ENCODE data around the gene LCNL1.
A peak's percentile ranks its signal among the peaks of the same experiment; 100 is the strongest.

The LCNL1 gene

DNA sequence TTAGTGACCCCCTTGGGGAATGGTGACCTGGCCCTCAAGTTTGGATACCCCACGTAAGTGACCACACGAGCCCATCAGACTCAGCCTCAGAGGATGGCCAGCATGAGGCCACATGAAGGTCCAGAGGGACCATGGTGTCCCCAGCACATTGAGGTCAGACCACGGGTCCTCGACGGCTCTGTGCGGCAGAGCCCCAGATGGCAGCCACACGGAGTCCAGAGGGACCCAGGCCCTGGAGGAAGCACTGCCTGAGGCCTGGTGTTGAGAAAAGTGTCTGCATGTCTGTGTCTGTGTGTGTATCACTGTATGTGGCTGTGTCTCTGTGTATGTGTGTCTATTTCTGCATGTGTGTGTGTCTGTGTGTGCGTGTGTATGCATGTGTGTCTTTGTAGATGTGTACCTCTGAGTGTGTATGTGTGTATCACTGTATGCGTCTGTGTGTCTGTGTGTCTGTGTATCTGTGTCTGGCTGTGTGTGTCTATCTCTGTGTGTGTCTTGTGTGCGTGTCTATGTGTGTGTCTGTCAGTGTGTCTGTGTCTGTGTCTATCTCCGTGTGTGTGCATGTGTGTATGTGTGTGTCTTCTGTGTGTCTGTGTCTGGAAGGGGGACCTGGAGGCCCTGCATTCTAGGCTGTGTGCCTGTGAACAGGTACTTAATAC is 992 bp downstream of the LCNL1 start:
- H3K27me3 ChIP-seq (ENCODE audit: control insufficient read depth in 1 of 2, insufficient read depth in 2 of 2, low read length in 2 of 2) = peaks cover 18% of the 10 kb centered on the region in 2 donors
- H3K4me1 ChIP-seq (ENCODE audit: control insufficient read depth in 1 of 2, insufficient read depth in 2 of 2, low read length in 2 of 2) = no peaks in the 10 kb centered on the region
- no peaks in the 10 kb centered on the region for H3K36me3 ChIP-seq (ENCODE audit: control insufficient read depth in 1 of 2, insufficient read depth in 2 of 2, low read length in 2 of 2)
- no peak overlapping the region for H3K4me3 ChIP-seq (ENCODE audit: low read depth in 1 of 2, low read length in 2 of 2)
- no peak overlapping the region for H3K9ac ChIP-seq (ENCODE audit: low read depth in 1 of 2, low read length in 2 of 2)
- H3K9me3 ChIP-seq (ENCODE audit: control insufficient read depth in 1 of 2, low read length in 2 of 2) = no peaks in the 10 kb centered on the region
- H3K27ac ChIP-seq (ENCODE audit: low read depth, low read length) = no peak overlapping the region

DNA sequence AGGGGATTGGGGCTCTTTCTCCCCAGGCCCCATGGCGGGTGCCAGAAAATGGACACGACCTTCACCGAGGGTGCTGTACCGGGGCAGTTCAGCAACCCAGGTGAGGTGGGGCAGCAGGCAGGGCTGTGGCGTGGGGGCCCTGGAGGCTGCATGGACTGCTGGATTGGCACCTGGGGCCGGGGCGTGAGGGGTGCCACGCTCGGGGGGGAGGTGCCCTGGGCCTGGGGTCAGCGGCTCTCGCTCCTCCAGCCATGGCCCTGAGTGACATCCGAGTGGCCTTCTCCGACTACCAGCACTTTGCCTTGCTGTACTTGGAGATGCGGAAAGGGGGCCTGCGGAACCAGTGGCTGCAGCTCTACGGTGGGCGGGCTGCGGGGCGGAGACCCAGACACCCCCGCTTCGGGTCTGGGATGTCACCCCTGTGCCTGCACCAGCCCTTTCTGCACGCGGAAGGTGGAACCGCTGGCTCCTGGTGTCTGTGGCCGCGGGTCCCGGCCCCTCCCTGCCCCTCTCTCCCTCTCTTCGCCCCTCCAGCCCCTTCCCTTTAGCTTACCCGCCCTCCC is 1.8 kb downstream of the LCNL1 start:
- H3K9me3 ChIP-seq (ENCODE audit: control insufficient read depth in 1 of 2, low read length in 2 of 2) = no peaks in the 10 kb centered on the region
- H3K9ac ChIP-seq (ENCODE audit: low read depth in 1 of 2, low read length in 2 of 2) = no peak overlapping the region
- H3K4me1 ChIP-seq (ENCODE audit: control insufficient read depth in 1 of 2, insufficient read depth in 2 of 2, low read length in 2 of 2) = no peaks in the 10 kb centered on the region
- H3K27me3 ChIP-seq (ENCODE audit: control insufficient read depth in 1 of 2, insufficient read depth in 2 of 2, low read length in 2 of 2) = peaks cover 18% of the 10 kb centered on the region in 2 donors
- no peak overlapping the region for H3K27ac ChIP-seq (ENCODE audit: low read depth, low read length)
- no peaks in the 10 kb centered on the region for H3K36me3 ChIP-seq (ENCODE audit: control insufficient read depth in 1 of 2, insufficient read depth in 2 of 2, low read length in 2 of 2)
- H3K4me3 ChIP-seq (ENCODE audit: low read depth in 1 of 2, low read length in 2 of 2) = no peak overlapping the region

DNA sequence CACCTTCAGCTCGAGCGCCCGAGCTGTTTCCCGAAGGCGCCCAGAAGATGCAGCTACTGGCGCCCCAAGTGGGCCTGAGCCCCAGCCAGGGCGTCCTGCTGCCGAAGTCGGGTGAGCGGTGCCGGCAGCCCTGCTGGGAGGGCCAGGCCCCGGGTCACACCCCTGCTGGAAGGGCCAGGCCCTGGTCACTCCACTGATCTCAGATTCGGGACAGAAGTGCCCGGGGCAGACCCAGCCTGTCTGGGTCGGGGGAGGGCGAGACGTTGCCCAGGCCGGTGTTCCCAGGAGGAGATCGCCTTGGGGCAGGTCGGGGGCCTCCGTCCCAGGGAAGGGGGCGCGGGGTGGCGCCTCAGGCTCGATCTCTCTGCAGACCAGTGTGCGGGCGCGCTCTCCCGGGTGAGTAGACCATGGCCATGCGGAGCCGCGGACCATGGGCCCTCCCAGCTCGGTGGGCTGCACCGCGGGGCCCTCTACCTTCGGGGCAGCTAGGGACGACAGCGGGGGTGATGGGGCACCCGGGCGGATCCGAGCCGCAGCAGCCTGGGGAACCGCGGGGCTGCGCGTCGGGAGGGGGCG is 2.3 kb downstream of the LCNL1 start:
- Histone ChIP-seq H3K4me1 (ENCODE audit: control insufficient read depth in 1 of 2, insufficient read depth in 2 of 2, low read length in 2 of 2) (no peaks in the 10 kb centered on the region), H3K9ac (ENCODE audit: low read depth in 1 of 2, low read length in 2 of 2) (no peak overlapping the region), H3K4me3 (ENCODE audit: low read depth in 1 of 2, low read length in 2 of 2) (no peak overlapping the region), H3K27me3 (ENCODE audit: control insufficient read depth in 1 of 2, insufficient read depth in 2 of 2, low read length in 2 of 2) (peaks cover 18% of the 10 kb centered on the region in 2 donors), H3K36me3 (ENCODE audit: control insufficient read depth in 1 of 2, insufficient read depth in 2 of 2, low read length in 2 of 2) (no peaks in the 10 kb centered on the region), H3K9me3 (ENCODE audit: control insufficient read depth in 1 of 2, low read length in 2 of 2) (no peaks in the 10 kb centered on the region), H3K27ac (ENCODE audit: low read depth, low read length) (no peak overlapping the region)

- H3K27me3 ChIP-seq (ENCODE audit: control insufficient read depth in 1 of 2, insufficient read depth in 2 of 2, low read length in 2 of 2) = peaks cover 18% of the 10 kb centered on the region in 2 donors
Measured at GRCh38 chr9:136985853-136986252, 3.1 kb downstream of the LCNL1 start.

GRCh38 chr9:136988872-136989271 is 6.1 kb downstream of the LCNL1 start:
- Histone ChIP-seq H3K36me3 (ENCODE audit: control insufficient read depth in 1 of 2, insufficient read depth in 2 of 2, low read length in 2 of 2) (peaks cover 0 to under 1% of the 10 kb centered on the region in 2 donors), H3K9me3 (ENCODE audit: control insufficient read depth in 1 of 2, low read length in 2 of 2) (no peaks in the 10 kb centered on the region), H3K4me3 (ENCODE audit: low read depth in 1 of 2, low read length in 2 of 2) (no peak overlapping the region), H3K4me1 (ENCODE audit: control insufficient read depth in 1 of 2, insufficient read depth in 2 of 2, low read length in 2 of 2) (peaks cover 10 to 14% of the 10 kb centered on the region in 2 donors), H3K9ac (ENCODE audit: low read depth in 1 of 2, low read length in 2 of 2) (no peak overlapping the region), H3K27ac (ENCODE audit: low read depth, low read length) (no peak overlapping the region), H3K27me3 (ENCODE audit: control insufficient read depth in 1 of 2, insufficient read depth in 2 of 2, low read length in 2 of 2) (peaks cover 12 to 14% of the 10 kb centered on the region in 2 donors)

More at GRCh38 chr9:136985853-136986252, 3.1 kb downstream of the LCNL1 start:
- Histone ChIP-seq H3K27ac (ENCODE audit: low read depth, low read length) (no peak overlapping the region), H3K9me3 (ENCODE audit: control insufficient read depth in 1 of 2, low read length in 2 of 2) (no peaks in the 10 kb centered on the region), H3K4me3 (ENCODE audit: low read depth in 1 of 2, low read length in 2 of 2) (no peak overlapping the region), H3K4me1 (ENCODE audit: control insufficient read depth in 1 of 2, insufficient read depth in 2 of 2, low read length in 2 of 2) (no peaks in the 10 kb centered on the region), H3K36me3 (ENCODE audit: control insufficient read depth in 1 of 2, insufficient read depth in 2 of 2, low read length in 2 of 2) (no peaks in the 10 kb centered on the region), H3K9ac (ENCODE audit: low read depth in 1 of 2, low read length in 2 of 2) (no peak overlapping the region)

GRCh38 chr9:136990242-136990911 is 7.6 kb downstream of the LCNL1 start:
- H3K9ac ChIP-seq (ENCODE audit: low read depth in 1 of 2, low read length in 2 of 2) = no peak overlapping the region
- H3K27me3 ChIP-seq (ENCODE audit: control insufficient read depth in 1 of 2, insufficient read depth in 2 of 2, low read length in 2 of 2) = no peaks in the 10 kb centered on the region
- H3K4me3 ChIP-seq (ENCODE audit: low read depth in 1 of 2, low read length in 2 of 2) = no peak overlapping the region
- no peaks in the 10 kb centered on the region for H3K9me3 ChIP-seq (ENCODE audit: control insufficient read depth in 1 of 2, low read length in 2 of 2)
- H3K36me3 ChIP-seq (ENCODE audit: control insufficient read depth in 1 of 2, insufficient read depth in 2 of 2, low read length in 2 of 2) = peaks cover 0 to 3% of the 10 kb centered on the region in 2 donors
- H3K4me1 ChIP-seq (ENCODE audit: control insufficient read depth in 1 of 2, insufficient read depth in 2 of 2, low read length in 2 of 2) = peaks cover 17 to 25% of the 10 kb centered on the region in 2 donors
- H3K27ac ChIP-seq (ENCODE audit: low read depth, low read length) = no peak overlapping the region

GRCh38 chr9:136991993-136992818 is 9.4 kb downstream of the LCNL1 start, which contains the start of gene PAXX:
Gene PAXX, plus strand, starts transcription at chr9:136992422. Its CDS starts 22 bp downstream, at chr9:136992444.
- H3K27me3 ChIP-seq (ENCODE audit: control insufficient read depth in 1 of 2, insufficient read depth in 2 of 2, low read length in 2 of 2) = peaks cover 0 to 7% of the 10 kb centered on the region in 2 donors
- H3K9me3 ChIP-seq (ENCODE audit: control insufficient read depth in 1 of 2, low read length in 2 of 2) = no peaks in the 10 kb centered on the region
- H3K36me3 ChIP-seq (ENCODE audit: control insufficient read depth in 1 of 2, insufficient read depth in 2 of 2, low read length in 2 of 2) = peaks cover 0 to 3% of the 10 kb centered on the region in 2 donors
- peak within 1 kb of the TSS; percentile 83 to 87 for H3K4me3 ChIP-seq (ENCODE audit: low read depth in 1 of 2, low read length in 2 of 2)
- peaks cover 32 to 42% of the 10 kb centered on the region in 2 donors for H3K4me1 ChIP-seq (ENCODE audit: control insufficient read depth in 1 of 2, insufficient read depth in 2 of 2, low read length in 2 of 2)
- peak within 1 kb of the TSS; percentile 85 for H3K27ac ChIP-seq (ENCODE audit: low read depth, low read length)
- peak within 1 kb of the TSS; percentile 73 for H3K9ac ChIP-seq (ENCODE audit: low read depth in 1 of 2, low read length in 2 of 2)

DNA sequence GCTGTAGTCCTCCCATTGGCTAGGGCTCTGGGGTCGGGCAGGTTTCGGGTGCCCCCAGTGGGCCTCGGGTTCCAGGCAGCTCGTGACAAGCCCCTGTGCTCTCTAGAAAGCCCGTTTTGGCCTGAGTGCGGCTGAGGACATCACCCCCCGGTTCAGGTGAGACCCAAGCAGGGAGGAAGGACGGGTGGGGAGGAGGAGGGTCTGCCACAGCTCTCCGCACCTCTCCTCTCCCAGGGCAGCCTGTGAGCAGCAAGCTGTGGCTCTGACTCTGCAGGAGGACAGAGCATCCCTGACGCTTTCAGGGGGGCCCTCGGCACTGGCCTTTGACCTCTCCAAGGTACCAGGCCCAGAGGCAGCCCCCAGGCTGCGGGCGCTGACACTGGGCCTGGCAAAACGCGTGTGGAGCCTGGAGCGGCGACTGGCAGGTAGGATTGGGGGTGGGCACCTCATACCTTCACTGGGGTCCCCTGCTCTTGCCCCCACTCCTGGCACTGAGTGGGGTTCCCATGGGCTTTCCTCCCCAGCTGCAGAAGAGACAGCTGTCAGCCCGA is 10.1 kb downstream of the LCNL1 start:
- peaks cover 0 to 3% of the 10 kb centered on the region in 2 donors for H3K36me3 ChIP-seq (ENCODE audit: control insufficient read depth in 1 of 2, insufficient read depth in 2 of 2, low read length in 2 of 2)
- peaks cover 0 to 12% of the 10 kb centered on the region in 2 donors for H3K27me3 ChIP-seq (ENCODE audit: control insufficient read depth in 1 of 2, insufficient read depth in 2 of 2, low read length in 2 of 2)
- H3K4me3 ChIP-seq (ENCODE audit: low read depth in 1 of 2, low read length in 2 of 2) = peak overlapping the region; percentile 83 to 87
- peaks cover 37 to 48% of the 10 kb centered on the region in 2 donors for H3K4me1 ChIP-seq (ENCODE audit: control insufficient read depth in 1 of 2, insufficient read depth in 2 of 2, low read length in 2 of 2)
- H3K9ac ChIP-seq (ENCODE audit: low read depth in 1 of 2, low read length in 2 of 2) = peak overlapping the region; percentile 73
- H3K27ac ChIP-seq (ENCODE audit: low read depth, low read length) = peak overlapping the region; percentile 66
- H3K9me3 ChIP-seq (ENCODE audit: control insufficient read depth in 1 of 2, low read length in 2 of 2) = no peaks in the 10 kb centered on the region

DNA sequence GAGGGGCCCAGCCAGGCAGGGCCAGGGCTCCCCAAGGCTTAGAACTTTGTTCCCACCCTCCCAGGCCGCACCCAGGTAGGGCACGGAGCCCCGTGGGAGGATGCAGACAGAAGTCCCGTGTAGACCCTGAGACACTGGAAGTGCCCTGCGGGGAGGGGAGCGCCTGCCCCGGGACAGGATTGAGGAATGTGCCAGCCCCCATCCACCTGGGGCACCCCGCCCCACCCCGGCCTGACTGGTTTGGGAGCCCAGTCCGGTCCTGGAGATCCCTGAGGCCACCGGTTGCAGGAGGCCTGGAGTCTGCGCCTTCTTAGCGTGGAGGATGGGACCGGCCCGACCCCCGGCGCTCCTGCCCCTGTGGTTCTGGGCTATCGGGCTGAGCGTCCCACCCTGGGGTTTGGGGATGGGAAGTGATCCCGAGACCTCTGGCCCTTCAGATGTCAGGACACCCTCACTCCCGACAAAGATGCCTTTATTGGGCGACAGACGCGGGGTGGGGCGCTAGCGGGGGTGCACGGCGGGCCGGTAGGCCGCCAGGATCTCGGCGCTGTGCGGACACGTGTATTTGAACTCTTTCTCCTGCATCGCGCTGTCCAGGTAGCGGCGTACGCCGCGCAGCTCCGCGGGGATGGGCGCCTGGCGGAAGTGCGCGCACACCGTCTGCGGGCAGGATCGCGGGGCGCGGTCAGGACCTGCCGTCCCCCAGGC is 11.5 kb downstream of the LCNL1 start:
- Histone ChIP-seq H3K27me3 (ENCODE audit: control insufficient read depth in 1 of 2, insufficient read depth in 2 of 2, low read length in 2 of 2) (peaks cover 0 to 12% of the 10 kb centered on the region in 2 donors), H3K4me1 (ENCODE audit: control insufficient read depth in 1 of 2, insufficient read depth in 2 of 2, low read length in 2 of 2) (peaks cover 37 to 48% of the 10 kb centered on the region in 2 donors), H3K9ac (ENCODE audit: low read depth in 1 of 2, low read length in 2 of 2) (no peak overlapping the region), H3K9me3 (ENCODE audit: control insufficient read depth in 1 of 2, low read length in 2 of 2) (no peaks in the 10 kb centered on the region), H3K27ac (ENCODE audit: low read depth, low read length) (no peak overlapping the region), H3K36me3 (ENCODE audit: control insufficient read depth in 1 of 2, insufficient read depth in 2 of 2, low read length in 2 of 2) (peaks cover 0 to 3% of the 10 kb centered on the region in 2 donors), H3K4me3 (ENCODE audit: low read depth in 1 of 2, low read length in 2 of 2) (no peak overlapping the region)
